H4 (cell line): ENCODE measurements around the gene AADACL2. TPM values are rescaled to one million over a fixed set of nuclear protein-coding genes. Genes with fewer than 3 reads are reported as not detected.
"Not testable (repeated sequence)": the region's sequence is repeated elsewhere in the genome, so short reads cannot be mapped to it uniquely, and the experiment has no call there.

ENCODE experiments used
- DNase-seq: peaks from one replicate; pipeline ENCODE4 v3.0.0-alpha.2; 2015; ENCODE audit warnings: low spot score
- total RNA-seq: library from RNA; depleted of rRNA; stranded (reverse); fragments of >200 nt; shearing (Covaris generic); gene quantifications from 2 replicates; pipeline ENCODE4 v1.2.3, GENCODE V29; 2014; rRNA removed

AADACL2 gene
- not detected in 2 replicates for total RNA-seq

- no peak for DNase-seq
These were observed at the start of gene AADACL2 for GRCh38 chr3:151733613-151734012. AADACL2 (plus strand) TSS chr3:151733927; CDS start chr3:151734036, 109 bp downstream.

GRCh38 chr3:151684094-151684493, 49.6 kb upstream of the AADACL2 start:
- no peak for DNase-seq

GRCh38 chr3:151686257-151686656, 47.5 kb upstream of the AADACL2 start:
- DNase-seq: no peak

GRCh38 chr3:151687076-151687475, 46.7 kb upstream of the AADACL2 start:
- no peak for DNase-seq

- no peak for DNase-seq
These were observed 45.2 kb upstream of the AADACL2 start for GRCh38 chr3:151688571-151688970.

GRCh38 chr3:151690645-151691044, 43.1 kb upstream of the AADACL2 start:
- no peak for DNase-seq

GRCh38 chr3:151697496-151697895, 36.2 kb upstream of the AADACL2 start:
- no peak for DNase-seq

- DNase-seq: no peak
These were observed 26.5 kb upstream of the AADACL2 start for GRCh38 chr3:151707216-151707615.

- no peak for DNase-seq
These were observed 24.9 kb upstream of the AADACL2 start for GRCh38 chr3:151708868-151709267.

- DNase-seq: no peak
These were observed 23.9 kb upstream of the AADACL2 start for GRCh38 chr3:151709847-151710246.

GRCh38 chr3:151721294-151721693, 12.4 kb upstream of the AADACL2 start:
- DNase-seq: no peak

GRCh38 chr3:151722856-151723255, 10.9 kb upstream of the AADACL2 start:
- DNase-seq: no peak

- DNase-seq: peak; percentile 35
These were observed 8.9 kb upstream of the AADACL2 start for GRCh38 chr3:151724576-151725562.

- no peak for DNase-seq
These were observed 7.7 kb upstream of the AADACL2 start for GRCh38 chr3:151726016-151726415.

- DNase-seq: no peak
These were observed 866 bp upstream of the AADACL2 start for GRCh38 chr3:151732861-151733260.

GRCh38 chr3:151740581-151740980, 6.9 kb downstream of the AADACL2 start:
- DNase-seq: no peak

GRCh38 chr3:151743855-151744254, 10.1 kb downstream of the AADACL2 start:
- DNase-seq: no peak

GRCh38 chr3:151750181-151750580, 16.5 kb downstream of the AADACL2 start:
- no peak for DNase-seq

GRCh38 chr3:151750678-151751077, 17.0 kb downstream of the AADACL2 start:
- DNase-seq: no peak

- DNase-seq: no peak
These were observed 17.4 kb downstream of the AADACL2 start for GRCh38 chr3:151751161-151751560.

GRCh38 chr3:151753846-151754245, 20.1 kb downstream of the AADACL2 start:
- DNase-seq: no peak

- no peak for DNase-seq
These were observed 27.9 kb downstream of the AADACL2 start for GRCh38 chr3:151761581-151761980.

GRCh38 chr3:151764699-151765098, 31.0 kb downstream of the AADACL2 start:
- not testable (repeated sequence) for DNase-seq
